GM13977 (cell line): ENCODE measurements around the gene NFE2.

ENCODE experiments used
- DNase-seq: peaks from one replicate; pipeline ENCODE4 v3.0.0; 2012; ENCODE audit warnings: low spot score
- CTCF ChIP-seq: IDR thresholded peaks from 2 replicates; pipeline ENCODE4 v1.5.1; 2012; ENCODE audit warnings: mild to moderate bottlenecking, control low read depth; ENCODE audit not compliant: insufficient read depth; ENCODE audit errors: extremely low read depth, missing control alignments
- in situ Hi-C: fragments of 300-500 bp; cut with MboI; formaldehyde crosslinking; loops from one replicate; pipeline ENCODE4 v1.12.0; 2022; ENCODE audit warnings: low sequenced_read_pairs, low pct_unique_long_range_greater_than_20kb, mixed read lengths, inconsistent platforms; ENCODE audit not compliant: unreplicated experiment

NFE2 gene

GRCh38 chr12:54304187-54304810, 3.5 kb upstream of the NFE2 start:
- in situ Hi-C loops: no loop called here
- no peak for DNase-seq
- no peak for TF ChIP-seq CTCF

- in situ Hi-C loops: no loop called here
- TF ChIP-seq CTCF: no peak
- no peak for DNase-seq
Measured at GRCh38 chr12:54303640-54304039, 2.8 kb upstream of the NFE2 start.

DNA sequence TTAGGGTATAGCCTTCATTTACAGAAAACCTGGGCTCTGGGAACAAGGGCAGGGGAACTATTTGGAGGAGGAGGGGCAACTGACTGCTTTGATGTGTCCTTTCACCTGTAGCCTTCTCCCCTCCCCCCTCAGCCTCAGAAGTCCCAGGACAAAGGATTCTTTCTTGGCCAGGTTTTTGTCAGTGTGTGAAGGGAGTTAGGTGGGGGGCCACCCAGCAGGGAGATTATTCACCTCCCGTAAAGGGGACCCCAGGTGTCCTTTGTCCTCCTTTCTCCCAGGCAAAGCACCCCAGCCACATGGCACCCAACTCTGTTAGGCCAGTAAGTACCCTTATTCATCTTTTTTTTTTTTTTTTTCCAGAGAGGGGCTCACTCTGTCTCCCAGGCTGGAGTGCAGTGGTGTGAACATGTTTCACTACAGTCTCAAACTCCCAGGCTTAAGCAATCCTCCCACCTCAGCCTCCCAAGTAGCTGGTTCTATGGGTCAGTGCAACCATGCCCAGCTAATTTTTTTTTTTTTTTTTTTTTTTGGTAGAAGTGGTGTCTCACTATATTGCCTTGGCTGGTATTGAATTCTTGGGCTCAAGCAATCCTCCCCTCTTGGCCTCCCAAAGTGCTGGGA, 723 bp upstream of the NFE2 start:
- in situ Hi-C loops: no loop called here
- no peak for DNase-seq
- TF ChIP-seq CTCF: no peak

GRCh38 chr12:54300225-54300731, 537 bp downstream of the NFE2 start:
- in situ Hi-C loops: no loop called here
- DNase-seq: no peak
- no peak for TF ChIP-seq CTCF

DNA sequence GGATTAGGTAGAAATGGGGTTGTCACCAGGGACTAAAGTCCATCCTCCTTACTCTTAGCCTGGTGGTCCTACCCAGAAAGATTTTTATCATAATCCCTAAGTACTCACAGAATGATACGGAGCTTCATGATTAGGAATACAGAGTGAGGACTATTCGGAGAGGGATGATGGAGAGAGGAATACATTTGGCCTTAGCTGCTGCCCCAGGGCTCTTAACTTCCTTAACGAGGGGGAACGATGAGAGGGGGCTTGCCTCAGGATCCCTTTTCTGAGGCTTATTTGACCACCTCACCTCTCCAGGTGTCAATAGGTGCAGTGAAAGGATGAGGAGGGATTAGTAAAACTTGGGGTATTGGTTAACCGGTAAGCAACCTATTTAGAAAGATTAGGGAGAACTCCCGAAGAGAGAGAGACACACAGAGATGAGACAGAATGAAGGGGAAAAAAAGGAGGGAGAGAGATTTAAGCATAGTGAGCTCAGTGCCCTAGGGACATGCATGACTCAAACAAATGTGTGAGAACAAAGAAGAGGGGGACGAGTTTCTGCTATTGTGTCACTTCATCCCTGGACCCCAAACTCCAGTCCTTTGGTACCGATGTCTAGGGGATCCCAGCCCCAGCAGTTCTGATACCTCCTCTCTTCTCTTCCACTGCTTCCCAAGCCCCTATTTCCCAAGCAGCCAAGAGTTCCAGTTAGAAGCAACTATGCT, 1.1 kb downstream of the NFE2 start:
- DNase-seq: no peak
- in situ Hi-C loops: loop anchor here (10.0 kb wide), 1 partner anchor 65 kb away; the partner anchor contains the start of gene GPR84

More for the DNA sequence above, 1.1 kb downstream of the NFE2 start:
- no peak for TF ChIP-seq CTCF
